T-helper 1 cell treated with Interleukin-12 subunit alpha and Interleukin-12 subunit beta and Interleukin-4 antibody, amounts not matched to agents 30 ng/mL and 1 ng/mL, for 36 hours (primary cell): ENCODE data around the gene TRIM22. TPM values are rescaled to one million over a fixed set of nuclear protein-coding genes. Genes with fewer than 3 reads are reported as not detected.
"Not testable (repeated sequence)": the region's sequence is repeated elsewhere in the genome, so short reads cannot be mapped to it uniquely, and the experiment has no call there.

Experiments
- intact Hi-C: fragments of 100-400 bp; cut with micrococcal nuclease; formaldehyde crosslinking; loops from one replicate; pipeline ENCODE4 v1.15.1; 2024
- total RNA-seq: library from RNA; stranded (reverse); gene quantifications from 2 replicates; pipeline ENCODE4 v1.2.3, GENCODE V29; 2022

Gene TRIM22
- total RNA-seq, 1 donor from 2014 or later = 280 TPM

GRCh38 chr11:5690216-5690615, 626 bp downstream of the TRIM22 start:
- intact Hi-C loops = loop anchor here (5.0 kb wide), 2 partner anchors 48 to 1298 kb away; partner anchors contain the start of gene TRIM21

- intact Hi-C loops = loop anchor here (5.0 kb wide), 2 partner anchors 48 to 1298 kb away; partner anchors contain the start of gene TRIM21
Measured at GRCh38 chr11:5690736-5691135, 1.1 kb downstream of the TRIM22 start.

DNA sequence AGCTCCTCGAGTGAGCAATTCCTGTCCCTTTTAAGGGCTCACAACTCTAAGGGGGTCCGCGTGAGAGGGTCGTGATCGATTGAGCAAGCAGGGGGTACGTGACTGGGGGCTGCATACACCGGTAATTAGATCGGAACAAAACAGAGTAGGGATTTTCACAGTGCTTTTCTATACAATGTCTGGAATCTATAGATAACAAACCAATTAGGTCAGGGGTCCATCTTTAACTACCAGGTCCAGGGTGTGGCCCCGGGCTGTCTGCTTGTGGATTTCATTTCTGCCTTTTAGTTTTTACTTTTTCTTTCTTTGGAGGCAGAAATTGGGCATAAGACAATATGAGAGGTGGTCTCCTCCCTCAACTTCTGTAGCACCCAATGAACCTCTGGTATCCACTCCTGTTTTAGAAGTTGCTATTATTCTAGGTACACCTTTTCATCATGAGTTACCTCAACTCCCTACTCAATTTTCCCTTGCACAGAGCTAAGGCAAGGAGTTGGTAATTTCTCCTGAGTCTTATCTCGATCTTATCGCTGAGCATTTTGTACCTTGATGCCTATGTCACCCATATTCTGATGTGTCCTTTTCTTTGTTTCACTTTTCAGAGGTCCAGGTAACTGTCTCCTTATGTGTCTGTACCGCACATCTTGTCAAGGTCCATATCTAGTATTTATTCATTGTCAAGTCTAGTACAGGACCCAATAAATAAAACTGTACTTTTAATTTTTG, 1.8 kb downstream of the TRIM22 start:
- intact Hi-C loops = loop anchor here (5.0 kb wide), 2 partner anchors 49 to 1299 kb away; partner anchors contain the start of gene TRIM21

GRCh38 chr11:5691964-5692361, 2.4 kb downstream of the TRIM22 start:
- intact Hi-C loops = loop anchor here (5.0 kb wide), 2 partner anchors 50 to 1300 kb away; partner anchors contain the start of gene TRIM21

DNA sequence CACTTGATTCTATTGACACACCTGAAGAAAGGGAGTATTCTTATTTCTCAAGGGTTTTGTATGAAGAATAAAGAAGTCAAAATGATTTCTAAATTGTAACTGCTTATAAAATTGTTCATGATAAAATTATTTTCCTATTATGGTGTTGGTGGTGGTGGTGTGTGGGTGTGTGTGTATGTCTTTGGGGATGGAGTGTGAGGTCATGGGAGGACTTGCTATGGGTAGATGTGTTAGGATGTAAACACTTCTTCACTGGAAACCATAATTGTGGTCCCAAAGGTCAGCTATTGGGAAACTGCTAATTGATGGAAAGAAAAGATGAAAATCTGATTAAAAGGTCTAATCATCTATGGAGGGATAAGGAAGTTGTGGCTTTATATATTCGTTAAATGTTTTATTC, 5.1 kb downstream of the TRIM22 start:
- intact Hi-C loops = loop anchor here (5.0 kb wide), 2 partner anchors 52 to 1302 kb away; partner anchors contain the start of gene TRIM21

- intact Hi-C loops = no loop called here
Measured at GRCh38 chr11:5695580-5695979, 6.0 kb downstream of the TRIM22 start.

GRCh38 chr11:5696210-5696609, 6.6 kb downstream of the TRIM22 start:
- intact Hi-C loops = no loop called here

DNA sequence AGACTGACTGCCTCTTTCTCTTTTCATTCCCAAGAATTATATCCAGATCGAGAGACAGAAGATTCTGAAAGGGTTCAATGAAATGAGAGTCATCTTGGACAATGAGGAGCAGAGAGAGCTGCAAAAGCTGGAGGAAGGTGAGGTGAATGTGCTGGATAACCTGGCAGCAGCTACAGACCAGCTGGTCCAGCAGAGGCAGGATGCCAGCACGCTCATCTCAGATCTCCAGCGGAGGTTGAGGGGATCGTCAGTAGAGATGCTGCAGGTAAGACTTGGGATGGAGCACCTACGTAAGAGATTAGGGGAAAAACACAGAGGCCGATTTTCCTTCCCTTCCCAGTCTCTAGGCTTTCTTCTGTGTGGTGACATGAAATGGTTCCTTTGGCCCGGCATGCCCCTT, 8.7 kb downstream of the TRIM22 start:
- intact Hi-C loops = no loop called here

DNA sequence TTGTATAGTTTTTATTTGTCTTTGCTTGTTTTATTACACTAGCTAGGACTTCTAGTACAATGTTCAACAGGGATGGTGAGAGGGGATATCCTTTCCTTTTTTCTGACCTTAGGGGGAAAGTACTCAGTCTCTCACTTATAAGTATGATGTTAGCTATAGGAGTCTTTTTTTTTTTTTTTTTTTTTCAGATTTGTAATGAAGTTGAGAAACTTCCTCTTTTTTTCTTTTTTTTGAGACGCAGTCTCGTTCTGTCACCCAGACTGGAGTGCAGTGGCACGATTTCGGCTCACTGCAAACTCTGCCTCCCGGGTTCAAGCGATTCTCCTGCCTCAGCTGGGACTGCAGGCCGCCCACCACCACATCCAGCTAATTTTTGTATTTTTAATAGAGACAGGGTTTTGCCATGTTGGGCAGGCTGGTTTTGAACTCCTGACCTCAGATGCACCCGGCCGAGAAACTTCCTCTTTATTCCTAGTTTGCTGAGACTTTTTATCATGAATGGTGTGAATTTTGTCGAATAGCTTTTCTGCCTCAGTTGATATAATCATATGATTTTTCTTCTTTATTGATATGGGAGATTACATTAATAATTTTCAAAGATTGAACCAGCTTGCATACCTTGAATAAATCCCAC, 10.9 kb downstream of the TRIM22 start:
- intact Hi-C loops = loop anchor here (2.0 kb wide), 1 partner anchor 16 kb away; the partner anchor contains the start of gene TRIM5

DNA sequence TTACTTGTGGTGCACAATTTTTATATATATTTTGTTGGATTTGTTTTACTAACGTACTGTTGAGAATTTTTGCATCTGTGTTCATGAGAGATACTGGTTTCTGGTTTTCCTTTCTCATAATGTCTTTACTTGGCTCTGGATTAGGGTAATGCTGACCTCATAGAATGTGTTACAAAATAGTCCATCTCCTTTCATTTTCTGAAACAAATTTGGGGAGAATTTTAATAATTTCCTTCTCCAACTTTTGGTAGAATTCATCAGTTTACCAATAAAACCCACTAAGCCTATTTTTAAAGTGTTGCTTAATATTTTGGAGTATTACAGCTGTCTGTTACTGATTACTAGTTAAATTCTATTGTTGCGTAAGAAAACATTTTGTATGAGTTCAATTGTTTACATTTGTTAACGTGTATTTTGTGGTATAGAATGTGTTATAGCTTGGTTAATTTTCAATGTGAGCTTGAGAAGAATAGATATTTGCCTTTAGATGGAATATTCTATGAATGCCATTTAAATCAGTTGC, 11.5 kb downstream of the TRIM22 start:
- intact Hi-C loops = loop anchor here (2.0 kb wide), 1 partner anchor 16 kb away; the partner anchor contains the start of gene TRIM5

- intact Hi-C loops = no loop called here
Measured at GRCh38 chr11:5703741-5704536, 14.3 kb downstream of the TRIM22 start.

DNA sequence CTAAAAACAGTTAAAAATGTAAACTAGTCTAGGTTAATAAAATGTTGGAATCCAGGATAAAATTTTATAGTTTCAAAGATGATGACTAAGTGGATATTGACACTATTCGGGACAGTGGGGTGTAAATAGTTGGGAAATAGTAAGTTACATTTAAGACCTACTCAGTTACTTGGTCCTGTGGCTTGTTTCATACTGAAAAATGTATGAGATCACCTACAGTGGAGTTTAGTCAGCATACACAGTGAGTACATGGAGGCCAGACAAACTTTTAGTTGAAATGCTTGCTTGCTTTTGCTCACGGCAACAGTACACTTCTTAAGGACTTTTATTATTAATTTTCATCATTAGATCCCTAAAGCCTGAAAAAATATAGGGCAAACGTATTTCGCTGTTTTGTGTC, 16.1 kb downstream of the TRIM22 start:
- intact Hi-C loops = no loop called here

DNA sequence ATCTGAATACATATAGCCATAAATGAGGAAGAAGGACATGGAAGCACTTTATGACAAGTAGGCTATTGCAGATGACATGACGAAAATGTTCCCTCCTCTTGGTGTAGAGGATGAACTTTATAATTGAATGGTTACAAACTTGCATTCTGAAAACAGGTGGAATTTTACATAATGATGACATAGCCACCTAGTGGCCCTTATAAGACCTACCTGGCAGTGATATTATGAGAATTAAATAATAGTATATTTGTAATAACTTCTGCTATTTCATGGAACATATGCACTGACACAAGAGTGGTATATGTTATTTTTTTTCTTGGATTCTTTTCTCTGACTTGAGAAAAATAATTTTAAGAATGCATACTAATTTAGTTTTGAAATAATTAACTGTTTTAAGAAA, 22.9 kb downstream of the TRIM22 start:
- intact Hi-C loops = loop anchor here (1.0 kb wide), 3 partner anchors 28 to 236 kb away; no protein-coding TSS in a partner anchor

DNA sequence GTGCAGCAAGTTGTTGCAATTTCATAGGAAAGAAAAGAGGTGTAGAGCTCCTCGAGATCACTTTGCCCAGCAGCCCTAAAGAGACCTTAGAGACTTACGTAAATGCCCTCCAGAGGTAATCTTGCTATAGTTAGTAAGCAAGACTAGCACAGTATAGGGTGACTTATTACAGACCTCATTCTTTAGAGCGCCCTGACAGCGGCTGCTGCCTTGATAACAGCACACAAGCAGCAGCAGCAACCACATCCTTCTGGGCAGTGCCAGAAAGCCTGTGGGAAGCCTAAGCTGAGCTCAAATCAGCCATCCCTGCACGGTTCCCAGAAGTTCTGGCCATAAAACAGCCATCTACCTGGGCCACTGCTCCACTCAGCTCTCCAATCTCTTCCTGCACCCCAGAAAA, 24.1 kb downstream of the TRIM22 start:
- intact Hi-C loops = no loop called here

DNA sequence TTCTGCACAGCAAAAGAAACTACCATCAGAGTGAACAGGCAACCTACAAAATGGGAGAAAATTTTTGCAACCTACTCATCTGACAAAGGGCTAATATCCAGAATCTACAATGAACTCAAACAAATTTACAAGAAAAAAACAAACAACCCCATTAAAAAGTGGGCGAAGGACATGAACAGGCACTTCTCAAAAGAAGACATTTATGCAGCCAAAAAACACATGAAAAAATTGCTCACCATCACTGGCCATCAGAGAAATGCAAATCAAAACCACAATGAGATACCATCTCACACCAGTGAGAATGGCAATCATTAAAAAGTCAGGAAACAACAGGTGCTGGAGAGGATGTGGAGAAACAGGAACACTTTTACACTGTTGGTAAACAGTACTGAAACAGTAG, 26.9 kb downstream of the TRIM22 start:
- intact Hi-C loops = not testable (repeated sequence)

DNA sequence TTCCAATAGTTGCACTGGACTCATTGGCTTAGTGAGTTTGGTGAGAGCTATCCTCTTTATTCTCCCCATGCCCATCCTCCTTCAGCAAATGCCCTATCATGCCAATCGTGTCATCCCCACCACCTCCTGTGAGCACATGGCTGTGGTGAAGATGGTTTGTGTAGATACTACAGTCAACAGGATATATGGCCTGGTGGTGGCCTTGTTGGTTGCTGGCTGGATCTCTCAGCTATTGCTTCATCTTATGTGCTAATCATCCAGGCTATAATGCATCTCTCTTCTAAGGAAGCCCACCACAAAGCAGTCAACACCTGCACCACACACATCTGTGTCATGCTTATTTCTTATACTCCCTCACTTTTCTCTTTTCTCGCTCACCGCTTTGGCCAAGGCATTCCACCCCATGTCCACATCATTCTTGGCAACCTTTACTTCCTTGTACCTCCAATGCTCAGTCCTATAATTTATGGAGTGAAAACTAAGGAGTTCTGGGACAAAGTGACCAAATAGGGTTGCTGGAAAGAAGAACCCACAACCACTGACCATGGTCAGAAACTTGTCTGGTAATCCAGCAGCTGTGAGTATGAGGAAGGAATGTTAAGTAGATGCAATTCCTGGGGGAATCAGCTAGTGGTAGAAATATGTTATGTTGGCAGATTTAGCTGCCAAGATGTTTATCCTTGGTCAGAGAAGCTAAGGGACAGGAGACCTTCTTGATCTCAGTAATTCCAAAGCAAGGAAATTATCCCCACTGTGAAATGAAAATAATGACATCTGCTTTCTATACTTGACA, 30.3 kb downstream of the TRIM22 start:
- intact Hi-C loops = no loop called here

GRCh38 chr11:5722622-5723021, 33.0 kb downstream of the TRIM22 start:
- intact Hi-C loops = no loop called here

- intact Hi-C loops = no loop called here
Measured at GRCh38 chr11:5726351-5726750, 36.8 kb downstream of the TRIM22 start.

GRCh38 chr11:5727691-5728090, 38.1 kb downstream of the TRIM22 start:
- intact Hi-C loops = no loop called here

DNA sequence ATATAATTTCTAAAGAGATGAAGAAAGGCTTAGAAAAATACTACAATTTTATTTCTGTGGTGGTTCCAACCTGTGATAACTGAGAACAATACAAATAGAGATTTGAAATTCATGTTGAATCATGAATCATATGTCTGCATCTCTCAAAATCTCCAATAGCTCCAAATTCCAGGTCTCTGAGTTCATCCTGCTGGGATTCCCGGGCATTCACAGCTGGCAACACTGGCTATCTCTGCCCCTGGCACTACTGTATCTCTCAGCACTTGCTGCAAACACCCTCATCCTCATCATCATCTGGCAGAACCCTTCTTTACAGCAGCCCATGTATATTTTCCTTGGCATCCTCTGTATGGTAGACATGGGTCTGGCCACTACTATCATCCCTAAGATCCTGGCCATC, 46.8 kb downstream of the TRIM22 start, which contains the start of gene OR56B1:
OR56B1 (plus strand) TSS at position 53 of the 400 bp plus-strand sequence; CDS start at position 122, 69 bp downstream.
- intact Hi-C loops = no loop called here
